Skeletal muscle cell (primary cell): ENCODE results near the gene CCDC102A.
"Not testable (repeated sequence)": the region's sequence is repeated elsewhere in the genome, so short reads cannot be mapped to it uniquely, and the experiment has no call there.

Experiments used
- DNase-seq: peaks from one replicate; pipeline ENCODE4 v3.0.0-alpha.2; 2010; ENCODE audit warnings: low read depth
- H3K4me3 ChIP-seq: 2 replicates; pipeline ENCODE4 v1.5.1; 2011; ENCODE audit warnings: low read depth, mild to moderate bottlenecking, control low read depth, low read length, moderate library complexity

Gene CCDC102A

GRCh38 chr16:57536306-57537193 lies at the start of gene CCDC102A:
Gene CCDC102A, minus strand, starts transcription at chr16:57536571. Its CDS starts 7,394 bp downstream, at chr16:57529177.
- peak within 1 kb of the TSS; percentile 81 for H3K4me3 ChIP-seq
- no peak for DNase-seq

- no peak for DNase-seq
These were observed 48.8 kb upstream of the CCDC102A start for GRCh38 chr16:57585051-57585687.

DNA sequence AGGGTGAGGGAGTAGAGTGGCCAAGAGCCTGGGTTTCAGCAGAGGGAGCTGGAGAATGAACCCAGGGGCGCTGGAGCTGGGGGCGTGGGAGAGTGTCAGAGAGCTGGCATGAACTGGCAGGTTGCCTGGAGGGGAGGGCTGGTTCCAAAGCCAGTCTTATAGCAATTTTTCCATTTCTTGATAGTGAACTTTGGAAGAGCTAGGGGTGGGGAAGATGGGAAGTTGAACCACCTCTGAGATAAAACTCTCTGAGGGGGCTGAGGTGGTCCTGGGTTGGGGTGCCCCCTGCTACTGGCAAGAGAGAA lies 42.9 kb upstream of the CCDC102A start:
- no peak for DNase-seq
- H3K4me3 ChIP-seq, result no peak overlapping the region

More at GRCh38 chr16:57585051-57585687, 48.8 kb upstream of the CCDC102A start:
- H3K4me3 ChIP-seq, result no peak overlapping the region

DNA sequence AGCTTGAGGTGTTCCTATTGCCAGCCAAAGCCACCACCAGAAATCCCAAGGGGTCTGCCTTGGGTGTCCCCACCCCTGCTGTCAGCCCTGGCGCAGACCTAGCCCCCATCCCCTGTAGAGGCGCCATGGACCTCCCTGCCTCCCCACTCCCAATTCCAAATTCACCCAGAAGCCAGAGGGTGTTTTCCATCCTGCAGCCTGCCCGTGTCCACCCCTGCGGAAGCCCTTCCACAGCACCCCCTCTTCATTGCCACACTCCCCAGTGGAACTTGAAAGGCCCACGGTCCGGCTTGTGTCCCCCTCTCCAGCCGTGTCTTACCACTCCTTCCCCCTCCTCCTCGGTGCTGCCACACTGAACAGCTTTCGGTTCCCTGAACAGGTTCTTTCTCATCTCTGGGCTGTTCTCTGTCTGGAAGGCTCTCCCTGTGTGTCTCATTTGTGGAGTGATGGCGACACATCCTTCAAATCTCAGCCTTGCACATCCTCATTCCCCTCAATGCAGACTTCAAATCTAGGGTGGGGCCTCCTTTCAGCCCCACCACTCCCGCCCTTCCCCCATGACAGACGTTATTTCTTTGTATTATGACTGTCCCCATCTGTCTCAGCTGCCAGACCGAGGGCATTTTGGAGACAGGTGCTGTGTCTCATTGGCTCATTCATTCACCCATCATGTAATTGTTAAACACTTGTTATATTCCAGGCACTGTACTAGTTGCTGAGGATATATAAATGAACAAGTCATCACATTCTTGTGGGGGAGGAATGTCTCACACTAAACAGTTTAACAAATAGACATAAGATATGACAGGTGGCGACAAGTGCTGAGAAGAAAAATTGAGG lies 42.4 kb upstream of the CCDC102A start:
- no peak overlapping the region for H3K4me3 ChIP-seq
- DNase-seq, result no peak

GRCh38 chr16:57577691-57578224 lies 41.4 kb upstream of the CCDC102A start:
- H3K4me3 ChIP-seq, result no peak overlapping the region
- no peak for DNase-seq

DNA sequence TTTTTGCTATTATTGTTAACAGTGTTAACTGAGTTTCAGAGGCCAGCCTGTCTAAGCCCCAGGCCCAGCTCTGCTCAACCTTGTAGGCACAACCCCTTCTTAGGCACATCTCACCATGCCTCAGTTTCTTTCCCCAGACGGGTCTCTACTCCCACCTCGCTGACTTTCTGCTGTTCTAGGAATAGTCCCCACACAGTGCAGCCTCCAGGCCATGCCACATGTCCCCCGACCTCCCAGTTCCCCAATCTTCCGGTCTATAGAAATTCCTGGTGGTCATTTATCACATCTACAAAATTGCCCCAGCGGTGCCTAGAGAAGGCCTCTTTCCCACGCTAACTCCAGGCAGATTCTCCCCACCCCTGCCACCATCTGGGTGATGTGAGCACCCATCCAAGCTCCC lies 40.8 kb upstream of the CCDC102A start:
- no peak for DNase-seq
- no peak overlapping the region for H3K4me3 ChIP-seq

DNA sequence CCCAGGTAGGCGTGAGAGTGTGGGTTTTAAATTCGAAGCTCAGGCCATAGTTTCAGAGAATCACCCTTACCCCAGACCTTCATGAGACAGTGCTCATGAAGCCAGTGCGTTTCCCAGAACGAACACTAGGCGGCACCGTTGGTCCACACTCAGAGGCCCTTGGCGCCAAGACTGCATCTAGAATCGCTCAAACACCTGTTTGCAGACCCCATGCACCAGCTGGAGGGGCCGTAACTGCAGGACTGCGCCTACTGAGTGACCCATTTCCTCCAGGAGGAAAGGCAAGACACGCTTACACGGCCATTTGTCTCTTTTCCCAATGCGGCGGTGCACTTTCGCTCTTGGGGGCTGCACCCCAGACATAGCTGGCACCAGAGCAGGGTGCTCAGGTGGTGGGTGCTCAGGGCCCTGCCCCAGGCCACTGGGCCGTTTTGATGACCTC lies 40.1 kb upstream of the CCDC102A start:
- no peak overlapping the region for H3K4me3 ChIP-seq
- DNase-seq, result no peak

GRCh38 chr16:57575468-57576277 lies 39.3 kb upstream of the CCDC102A start:
- no peak overlapping the region for H3K4me3 ChIP-seq
- DNase-seq, result no peak

DNA sequence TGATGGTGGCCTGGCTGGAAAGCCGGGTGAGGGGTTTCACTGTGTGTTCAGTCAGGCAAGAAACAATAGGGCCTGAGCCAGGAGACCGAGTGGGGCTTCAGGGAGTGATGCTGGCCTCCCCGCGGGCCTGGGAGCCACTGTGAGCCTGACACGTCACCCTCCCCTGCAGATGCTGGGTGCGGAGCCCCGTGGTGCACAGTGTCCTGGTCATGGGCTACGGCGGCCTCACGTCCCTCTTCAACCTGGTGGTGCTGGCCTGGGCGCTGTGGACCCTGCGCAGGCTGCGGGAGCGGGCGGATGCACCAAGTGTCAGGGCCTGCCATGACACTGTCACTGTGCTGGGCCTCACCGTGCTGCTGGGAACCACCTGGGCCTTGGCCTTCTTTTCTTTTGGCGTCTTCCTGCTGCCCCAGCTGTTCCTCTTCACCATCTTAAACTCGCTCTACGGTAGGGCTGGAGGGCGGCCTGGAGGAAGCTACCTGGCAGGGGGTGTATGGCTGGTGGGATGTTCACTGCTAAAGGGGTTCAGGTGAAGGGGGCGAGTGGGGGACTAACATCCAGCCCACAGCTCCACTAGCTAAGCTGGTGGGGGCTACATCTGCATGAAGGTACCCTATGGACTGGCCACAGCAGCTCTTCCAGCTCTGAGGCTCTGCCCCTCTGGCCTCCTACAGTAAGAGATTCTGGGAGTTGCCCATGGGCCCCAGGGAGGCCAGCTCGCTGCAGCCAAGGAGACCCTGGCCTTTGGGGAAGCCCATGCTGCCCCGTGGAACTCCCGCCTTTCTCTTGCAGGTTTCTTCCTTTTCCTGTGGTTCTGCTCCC lies 38.5 kb upstream of the CCDC102A start:
- DNase-seq, result no peak

GRCh38 chr16:57574086-57574485 lies 37.7 kb upstream of the CCDC102A start:
- H3K4me3 ChIP-seq, result no peak overlapping the region
- DNase-seq, result no peak

More for the DNA sequence above, 38.5 kb upstream of the CCDC102A start:
- no peak overlapping the region for H3K4me3 ChIP-seq

DNA sequence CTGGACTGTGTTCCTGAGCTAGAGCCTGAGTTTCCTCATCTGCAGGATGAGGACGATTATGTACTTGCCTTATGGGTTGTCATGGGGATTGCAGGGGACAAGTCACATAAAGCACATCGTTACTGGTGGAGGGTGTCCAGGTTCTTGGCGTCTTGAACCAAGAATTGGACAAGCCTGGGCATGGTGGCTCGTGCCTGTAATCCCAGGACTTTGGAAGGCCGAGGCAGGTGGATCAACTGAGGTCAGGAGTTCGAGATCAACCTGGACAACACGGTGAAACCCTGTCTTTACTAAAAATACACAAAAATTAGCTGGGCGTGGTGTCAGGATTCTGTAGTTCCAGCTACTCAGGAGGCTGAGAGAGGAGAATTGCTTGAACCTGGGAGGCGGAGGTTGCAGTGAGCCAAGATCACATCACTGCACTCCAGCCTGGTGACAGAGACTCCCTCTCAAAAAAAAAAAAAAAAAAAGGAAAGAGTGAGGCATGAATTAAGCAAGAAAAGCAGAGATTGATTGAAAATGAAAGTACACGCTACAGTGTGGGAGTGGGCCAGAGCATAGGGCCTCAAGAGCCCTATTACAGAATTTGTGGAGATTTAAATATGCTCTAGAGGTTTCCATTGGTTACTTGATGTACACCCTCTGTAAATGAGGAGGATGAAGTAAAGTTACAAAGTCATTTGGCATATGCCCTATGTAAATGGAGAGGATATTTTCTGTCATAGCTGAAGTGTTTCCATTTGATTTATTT lies 36.8 kb upstream of the CCDC102A start:
- DNase-seq, result no peak
- H3K4me3 ChIP-seq, result no peak overlapping the region

DNA sequence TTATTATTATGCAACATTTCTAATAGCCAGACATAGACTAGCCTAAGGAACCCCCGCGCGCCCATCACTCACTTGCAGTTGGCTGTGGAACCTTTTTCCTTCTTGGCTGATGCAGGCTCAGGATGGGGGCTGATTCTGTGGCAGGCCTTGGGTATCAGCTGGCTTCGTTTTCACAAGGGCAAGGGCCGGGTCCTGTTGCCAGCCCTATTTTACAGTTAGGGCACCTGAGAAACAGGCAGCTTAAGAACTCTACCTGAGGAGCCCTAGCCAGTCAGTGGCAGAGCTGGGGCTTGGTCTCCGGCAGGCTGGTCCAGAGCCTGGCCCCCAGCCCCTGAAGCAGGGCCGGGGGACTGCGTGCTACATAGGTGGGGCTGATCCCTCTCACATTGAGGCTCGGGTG lies 34.7 kb upstream of the CCDC102A start:
- DNase-seq, result no peak
- H3K4me3 ChIP-seq, result no peak overlapping the region

GRCh38 chr16:57570301-57571070 lies 34.1 kb upstream of the CCDC102A start:
- no peak for DNase-seq
- no peak overlapping the region for H3K4me3 ChIP-seq

- H3K4me3 ChIP-seq, result no peak overlapping the region
- no peak for DNase-seq
These were observed 33.1 kb upstream of the CCDC102A start for GRCh38 chr16:57569306-57569946.

DNA sequence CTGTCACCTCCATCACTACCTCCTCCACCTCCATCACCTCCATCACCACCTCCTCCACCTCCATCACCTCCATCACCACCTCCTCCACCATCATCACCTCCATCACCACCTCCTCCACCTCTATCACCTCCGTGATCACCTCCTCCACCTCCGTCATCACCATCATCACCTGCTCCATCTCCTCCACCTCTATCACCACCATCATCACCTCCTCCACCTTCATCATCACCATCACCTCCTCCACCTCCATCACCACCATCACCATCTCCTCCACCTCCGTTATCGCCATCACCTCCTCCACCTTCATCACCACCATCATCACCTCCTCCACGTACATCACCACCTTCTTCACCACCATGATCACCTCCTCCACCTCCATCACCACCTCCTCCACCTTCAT lies 32.4 kb upstream of the CCDC102A start:
- not testable (repeated sequence) for DNase-seq, H3K4me3 ChIP-seq

- H3K4me3 ChIP-seq, result no peak overlapping the region
- no peak for DNase-seq
These were observed 31.9 kb upstream of the CCDC102A start for GRCh38 chr16:57568173-57568678.
